Esophagus muscularis mucosa (tissue), 4 donors: ENCODE results near the gene ZMIZ1. TPM values are rescaled to one million over a fixed set of nuclear protein-coding genes. Genes with fewer than 3 reads are reported as not detected.

ENCODE experiments used
- DNase-seq: peaks from one replicate; pipeline ENCODE4 v3.0.0-alpha.2; 2017; ENCODE audit errors: extremely low spot score
- H3K27ac ChIP-seq, 4 donors: fragments of 200-600 bp; sonication (generic); replicated peaks in 1 of 4; 1 replicate in 3 of 4; 2 replicates in 1 of 4; pipeline ENCODE4 v1.5.1; 2016 to 2019; ENCODE audit warnings: mild to moderate bottlenecking in 1 of 4
- H3K27me3 ChIP-seq, 4 donors: fragments of 200-600 bp; sonication (generic); one replicate each; pipeline versions ENCODE4 v1.5.1 to v1.6.0; 2016 to 2019
- H3K36me3 ChIP-seq, 4 donors: fragments of 200-600 bp; sonication (generic); one replicate each; pipeline ENCODE4 v1.5.1; 2016 to 2019
- H3K4me1 ChIP-seq, 4 donors: fragments of 200-600 bp; sonication (generic); one replicate each; pipeline ENCODE4 v1.5.1; 2016 to 2019
- H3K4me3 ChIP-seq, 4 donors: fragments of 200-600 bp; sonication (generic); 1 replicate in 2 of 4; 2 replicates in 2 of 4; pipeline ENCODE4 v1.5.1; 2016 to 2019; ENCODE audit warnings: mild to moderate bottlenecking in 4 of 4, moderate library complexity in 1 of 4
- H3K9me3 ChIP-seq, 4 donors: fragments of 200-600 bp; sonication (generic); 1 replicate in 3 of 4; 2 replicates in 1 of 4; pipeline ENCODE4 v1.5.1; 2016 to 2019
- CTCF ChIP-seq, 3 experiments: fragments of 200-600 bp in 2 of 3; fragments of 450-650 bp in 1 of 3; sonication (generic) in 2 of 3; IDR thresholded peaks; one replicate each; pipeline ENCODE4 v1.5.1; 2017 to 2019; ENCODE audit warnings: antibody characterized with exemption in 3 of 3, mild to moderate bottlenecking in 2 of 3, moderate library complexity in 1 of 3
- EP300 ChIP-seq: sonication (generic); formaldehyde crosslinking; IDR thresholded peaks from one replicate; pipeline ENCODE4 v1.6.1; 2017; ENCODE audit warnings: antibody characterized with exemption
- POLR2A ChIP-seq: fragments of 450-650 bp; IDR thresholded peaks from one replicate; pipeline ENCODE4 v1.6.1; 2017; ENCODE audit warnings: antibody characterized with exemption, moderate library complexity, mild to moderate bottlenecking, low read depth
- POLR2AphosphoS5 ChIP-seq, 2 donors: sonication (generic); formaldehyde crosslinking; IDR thresholded peaks; one replicate each; pipeline ENCODE4 v1.6.1; 2017; ENCODE audit warnings: antibody characterized with exemption in 2 of 2
- WGBS: methylation state at CpG from one replicate; pipeline ENCODE4 v1.1.5; 2018; 5-methylcytosine and 5-hydroxymethylcytosine counted together
- intact Hi-C: fragments of 100-400 bp; cut with DNase I; formaldehyde crosslinking; loops from one replicate; pipeline ENCODE4 v1.15.1; 2023
- total RNA-seq, 4 donors: library from RNA; depleted of rRNA; stranded (reverse); fragments of >200 nt; gene quantifications; one replicate each; pipeline versions ENCODE4 v1.1.0 to v1.2.1, GENCODE V29; 2016

Gene ZMIZ1
- total RNA-seq, 4 donors from 2014 or later = 48.7 to 87.2 (median 66.0) TPM

- Histone ChIP-seq H3K9me3 (no peaks in the 10 kb centered on the region), H3K27me3 (no peaks in the 10 kb centered on the region), H3K4me3 (no peak overlapping the region), H3K36me3 (peaks cover 0 to 7% (median 2%) of the 10 kb centered on the region in 4 donors), H3K4me1 (peaks cover 8 to 19% (median 18%) of the 10 kb centered on the region in 4 donors), H3K27ac (no peak overlapping the region)
- WGBS = 95% methylated on average over 2 of the region's 2 CpGs
- DNase-seq = no peak
- TF ChIP-seq EP300 = no peak
- no peak for TF ChIP-seq CTCF (IDR thresholded peaks at IDR 0.05)
- no peak for TF ChIP-seq POLR2AphosphoS5 (IDR thresholded peaks at IDR 0.05)
- no peak for TF ChIP-seq POLR2A
- intact Hi-C loops = no loop called here
These were observed 251.6 kb downstream of the ZMIZ1 start for GRCh38 chr10:79320316-79320715.

- H3K36me3 ChIP-seq = peaks cover 0 to under 1% (median 0%) of the 10 kb centered on the region in 4 donors
- 84% methylated on average over 7 of the region's 7 CpGs for WGBS
- H3K4me3 ChIP-seq = no peak overlapping the region
- H3K9me3 ChIP-seq = no peaks in the 10 kb centered on the region
- intact Hi-C loops = no loop called here
- H3K27me3 ChIP-seq = no peaks in the 10 kb centered on the region
- no peak overlapping the region for H3K27ac ChIP-seq
- TF ChIP-seq EP300 = no peak
- no peak for TF ChIP-seq POLR2A
- no peak for TF ChIP-seq POLR2AphosphoS5 (IDR thresholded peaks at IDR 0.05)
- TF ChIP-seq CTCF (IDR thresholded peaks at IDR 0.05) = no peak
- no peak for DNase-seq
- H3K4me1 ChIP-seq = peaks cover 8 to 19% (median 18%) of the 10 kb centered on the region in 4 donors
These were observed 252.2 kb downstream of the ZMIZ1 start for GRCh38 chr10:79320820-79321493.

GRCh38 chr10:79321494-79321882 is 252.7 kb downstream of the ZMIZ1 start:
- Histone ChIP-seq H3K27me3 (no peaks in the 10 kb centered on the region), H3K4me3 (no peak overlapping the region), H3K4me1 (peaks cover 8 to 18% (median 17%) of the 10 kb centered on the region in 4 donors), H3K9me3 (no peaks in the 10 kb centered on the region), H3K36me3 (no peaks in the 10 kb centered on the region), H3K27ac (no peak overlapping the region)
- no peak for DNase-seq
- intact Hi-C loops = no loop called here
- TF ChIP-seq POLR2A = no peak
- no peak for TF ChIP-seq CTCF (IDR thresholded peaks at IDR 0.05)
- no peak for TF ChIP-seq EP300
- TF ChIP-seq POLR2AphosphoS5 (IDR thresholded peaks at IDR 0.05) = no peak
- WGBS = 93% methylated on average over 2 of the region's 2 CpGs

- Histone ChIP-seq H3K27me3 (no peaks in the 10 kb centered on the region), H3K36me3 (no peaks in the 10 kb centered on the region), H3K4me3 (no peak overlapping the region), H3K9me3 (no peaks in the 10 kb centered on the region), H3K4me1 (peaks cover 6 to 14% (median 13%) of the 10 kb centered on the region in 4 donors), H3K27ac (no peak overlapping the region)
- intact Hi-C loops = no loop called here
- no peak for TF ChIP-seq POLR2AphosphoS5 (IDR thresholded peaks at IDR 0.05)
- no peak for TF ChIP-seq CTCF (IDR thresholded peaks at IDR 0.05)
- no peak for TF ChIP-seq POLR2A
- no peak for TF ChIP-seq EP300
- no peak for DNase-seq
These were observed 253.2 kb downstream of the ZMIZ1 start for GRCh38 chr10:79321951-79322350.
